Hematopoietic multipotent progenitor cell treated with erythropoietin and hydrocortisone succinate and interleukin-3 and kit ligand, for 8 days (in vitro differentiated cells): Measurements from ENCODE around the gene OST4.
A peak's percentile ranks its signal among the peaks of the same experiment; 100 is the strongest.

Experiments
- DNase-seq: peaks from one replicate; pipeline ENCODE4 v3.0.0-alpha.2; 2015

Gene OST4

GRCh38 chr2:27023740-27024139 lies 47.7 kb downstream of the OST4 start:
- DNase-seq = no peak

- peak; percentile 20 for DNase-seq
Observed at GRCh38 chr2:27021253-27022049, 50.0 kb downstream of the OST4 start.
